A549 (cell line): ENCODE measurements around the gene ERMAP. TPM values are rescaled to one million over a fixed set of nuclear protein-coding genes. Genes with fewer than 3 reads are reported as not detected.
"Not testable (repeated sequence)": the region's sequence is repeated elsewhere in the genome, so short reads cannot be mapped to it uniquely, and the experiment has no call there.

Source experiments
- ATAC-seq, 2 experiments: fragments of 200-7000 bp in 1 of 2; fragments of >200 bp in 1 of 2; cut with Nextera tagmentation in 1 of 2; cut with Tn5 transposase in 1 of 2; 3 replicates each; pipeline versions ENCODE4 v1.8.0 to v1.9.1; 2018 to 2020; ENCODE audit warnings: mild to moderate bottlenecking in 1 of 2, moderate library complexity in 1 of 2
- CTCF ChIA-PET: fragments of 300-600 bp; sonication (Branson Sonifier 250); formaldehyde crosslinking; extraction: SDS; loops from one replicate; lab custom pipeline; 2021; ENCODE audit warnings: antibody characterized with exemption, inconsistent platforms; lab: Yijun Ruan, JAX
- POLR2A ChIA-PET: fragments of 350-600 bp; formaldehyde crosslinking; extraction: SDS; loops from one replicate; lab custom pipeline; 2021; ENCODE audit warnings: antibody characterized with exemption, inconsistent platforms; lab: Yijun Ruan, JAX
- DNase-seq, 2 experiments: peaks; one replicate each; pipeline versions ENCODE4 v3.0.0 to v3.0.0-alpha.2; 2011 to 2016; ENCODE audit warnings: low read depth in 1 of 2, low spot score in 1 of 2
- FAIRE-seq: peaks from 2 replicates; lab custom pipeline; 2011; peaks lifted over from hg19 to GRCh38; lab: Jason Lieb, UNC
- H3K27ac ChIP-seq, 2 experiments: fragments of >200 bp; sonication (Bioruptor Twin); formaldehyde crosslinking; 3 replicates each; pipeline ENCODE4 v1.5.1; 2016 to 2017
- H3K4me1 ChIP-seq: fragments of >200 bp; sonication (Bioruptor Twin); formaldehyde crosslinking; 3 replicates; pipeline ENCODE4 v1.6.1; 2016
- H3K4me2 ChIP-seq: fragments of >200 bp; sonication (Bioruptor Twin); formaldehyde crosslinking; 3 replicates; pipeline ENCODE4 v1.6.1; 2016
- H3K4me3 ChIP-seq: fragments of >200 bp; sonication (Bioruptor Twin); formaldehyde crosslinking; 3 replicates; pipeline ENCODE4 v1.5.1; 2016
- H3K9me3 ChIP-seq: fragments of >200 bp; sonication (Bioruptor Twin); formaldehyde crosslinking; 3 replicates; pipeline ENCODE4 v1.6.1; 2016
- BHLHE40 ChIP-seq: IDR thresholded peaks from 2 replicates; pipeline ENCODE4 v1.6.1; 2012; ENCODE audit warnings: low read depth, low read length, inconsistent platforms
- CHD2 ChIP-seq: fragments of 150-350 bp; IDR thresholded peaks from 2 replicates; pipeline ENCODE4 v1.6.1; 2014; ENCODE audit warnings: low read length; ENCODE audit not compliant: partially characterized antibody
- CHD4 ChIP-seq: fragments of 200-600 bp; sonication (generic); IDR thresholded peaks from 2 replicates; pipeline ENCODE4 v1.6.1; 2016; ENCODE audit warnings: antibody characterized with exemption, mild to moderate bottlenecking, borderline replicate concordance
- CTCF ChIP-seq: fragments of >200 bp; sonication (Bioruptor Twin); formaldehyde crosslinking; IDR thresholded peaks from 3 replicates; pipeline ENCODE4 v1.5.1; 2016
- EHMT2 ChIP-seq: fragments of 200-600 bp; sonication (generic); IDR thresholded peaks from 2 replicates; pipeline ENCODE4 v1.6.1; 2016; ENCODE audit warnings: antibody characterized with exemption, low read depth, mild to moderate bottlenecking, moderate library complexity
- FOSB ChIP-seq: fragments of 250-450 bp; sonication (Bioruptor Pico); IDR thresholded peaks from 2 replicates; pipeline ENCODE4 v1.5.0; 2020; ENCODE audit warnings: mild to moderate bottlenecking, moderate library complexity
- FOSL2 ChIP-seq, 2 experiments: fragments of 450-650 bp in 1 of 2; fragments of >200 bp in 1 of 2; sonication (Bioruptor Twin) in 1 of 2; formaldehyde crosslinking; IDR thresholded peaks; 2 replicates each; pipeline versions ENCODE4 v1.5.0 to v1.6.1; 2016 to 2020; ENCODE audit warnings: mild to moderate bottlenecking in 1 of 2, moderate library complexity in 1 of 2
- GATA3 ChIP-seq: IDR thresholded peaks from 2 replicates; pipeline ENCODE4 v1.6.1; 2012; ENCODE audit warnings: borderline replicate concordance
- HOXB13 ChIP-seq: fragments of 250-450 bp; sonication (Bioruptor Pico); IDR thresholded peaks from 2 replicates; pipeline ENCODE4 v1.5.0; 2020; ENCODE audit warnings: low read depth, mild to moderate bottlenecking, moderate library complexity
- JUNB ChIP-seq: fragments of >200 bp; sonication (Bioruptor Twin); formaldehyde crosslinking; IDR thresholded peaks from 2 replicates; pipeline ENCODE4 v1.6.1; 2016
- MAZ ChIP-seq: fragments of 150-350 bp; IDR thresholded peaks from 2 replicates; pipeline ENCODE4 v1.6.1; 2014; ENCODE audit warnings: antibody characterized with exemption, low read depth, low read length, borderline replicate concordance
- MYC ChIP-seq: IDR thresholded peaks from 2 replicates; pipeline ENCODE4 v1.6.1; 2012; ENCODE audit warnings: mild to moderate bottlenecking, inconsistent platforms, low read length, improper control_type of control experiment, borderline replicate concordance
- NFE2L2 ChIP-seq: fragments of 150-350 bp; conservative IDR thresholded peaks from 2 replicates; pipeline ENCODE4 v1.6.1; 2014; ENCODE audit warnings: low read length
- PHF8 ChIP-seq: fragments of 200-600 bp; sonication (generic); IDR thresholded peaks from 2 replicates; pipeline ENCODE4 v1.6.1; 2016; ENCODE audit warnings: low read depth, mild to moderate bottlenecking, antibody characterized with exemption, moderate library complexity, borderline replicate concordance
- POLR2AphosphoS2 ChIP-seq: conservative IDR thresholded peaks from 2 replicates; pipeline ENCODE4 v1.6.1; 2012; ENCODE audit warnings: low read length, improper control_type of control experiment, inconsistent platforms
- RAD21 ChIP-seq, 2 experiments: fragments of >200 bp in 1 of 2; sonication (Bioruptor Twin) in 1 of 2; formaldehyde crosslinking in 1 of 2; IDR thresholded peaks in 1 of 2; conservative IDR thresholded peaks in 1 of 2; 2 replicates in 1 of 2; 3 replicates in 1 of 2; pipeline ENCODE4 v1.6.1; 2012 to 2018; ENCODE audit warnings: inconsistent platforms in 1 of 2
- REST ChIP-seq: fragments of 200-600 bp; sonication (generic); IDR thresholded peaks from 2 replicates; pipeline ENCODE4 v1.6.1; 2016; ENCODE audit warnings: antibody characterized with exemption, mild to moderate bottlenecking, moderate library complexity
- TP53 ChIP-seq: fragments of 250-450 bp; sonication (Bioruptor Pico); IDR thresholded peaks from 2 replicates; pipeline ENCODE4 v1.5.0; 2021; ENCODE audit warnings: mild to moderate bottlenecking, moderate library complexity
- WGBS: methylation state at CpG from one replicate; pipeline ENCODE4 v1.1.6; 2017; ENCODE audit errors: missing lambda C conversion rate; 5-methylcytosine and 5-hydroxymethylcytosine counted together
- polyA plus RNA-seq, 4 experiments: library from polyadenylated mRNA; depleted of rRNA in 3 of 4; stranded (reverse); fragments of >200 nt; fragmentation: RNase III in 1 of 4; extraction: RNeasy Plus Mini Kit Qiagen cat#74134 plus additional on column Dnase treatment in 1 of 4; gene quantifications; 2 replicates in 3 of 4; 3 replicates in 1 of 4; pipeline ENCODE4 v1.2.3, GENCODE V29; 2011 to 2017

The ERMAP gene
- polyA plus RNA-seq, 2 of the 4 experiments (the other 2 are of a cell fraction): 5.4 to 10.7 TPM

- 42% methylated on average over 3 of the region's 4 CpGs for WGBS
- H3K4me3 ChIP-seq, H3K27ac ChIP-seq, H3K4me1 ChIP-seq, H3K4me2 ChIP-seq, H3K9me3 ChIP-seq, FAIRE-seq, ATAC-seq, DNase-seq, CTCF ChIA-PET, POLR2A ChIA-PET: not testable (repeated sequence)
Observed at GRCh38 chr1:42868466-42868865, 51.5 kb downstream of the ERMAP start.

- FAIRE-seq, CTCF ChIA-PET: not testable (repeated sequence)
Observed at GRCh38 chr1:42869254-42869653, 52.3 kb downstream of the ERMAP start.

GRCh38 chr1:42869751-42870150, 52.8 kb downstream of the ERMAP start:
- ATAC-seq, H3K4me2 ChIP-seq, DNase-seq, H3K27ac ChIP-seq, H3K9me3 ChIP-seq, POLR2A ChIA-PET, H3K4me1 ChIP-seq, FAIRE-seq, CTCF ChIA-PET, H3K4me3 ChIP-seq: not testable (repeated sequence)
- WGBS: 47% methylated on average over 2 of the region's 2 CpGs

More at GRCh38 chr1:42869254-42869653, 52.3 kb downstream of the ERMAP start:
- H3K4me2 ChIP-seq, H3K27ac ChIP-seq, ATAC-seq, H3K4me1 ChIP-seq, POLR2A ChIA-PET, H3K4me3 ChIP-seq, H3K9me3 ChIP-seq, DNase-seq: not testable (repeated sequence)
- 38% methylated on average over 2 of the region's 2 CpGs for WGBS

GRCh38 chr1:42873108-42873507, 56.2 kb downstream of the ERMAP start:
- POLR2A ChIA-PET, H3K9me3 ChIP-seq, FAIRE-seq, H3K4me2 ChIP-seq, DNase-seq, H3K4me3 ChIP-seq, ATAC-seq, H3K27ac ChIP-seq, H3K4me1 ChIP-seq: not testable (repeated sequence)
- CTCF ChIA-PET: interaction anchor here (1.5 kb wide), 1 partner anchor 26 kb away, joined by 3 read pairs; no protein-coding TSS in a partner anchor

- CTCF ChIA-PET: no interaction called here
- no peak for DNase-seq
- POLR2A ChIA-PET: no interaction called here
- ATAC-seq: no peak
- H3K27ac ChIP-seq: no peak overlapping the region
- H3K4me3 ChIP-seq: no peak overlapping the region
- no peaks in the 10 kb centered on the region for H3K4me1 ChIP-seq
- TF ChIP-seq REST (no peak), JUNB (no peak), MAZ (no peak), BHLHE40 (no peak), POLR2AphosphoS2 (no peak), CHD4 (no peak), PHF8 (no peak), TP53 (no peak), FOSB (no peak), CHD2 (no peak), EHMT2 (no peak), GATA3 (no peak), MYC (no peak), HOXB13 (no peak), RAD21 (conservative IDR thresholded peaks at IDR 0.05 in 1 of 2, IDR thresholded peaks at IDR 0.05 in 1 of 2) (no peak), CTCF (no peak), NFE2L2 (no peak), FOSL2 (IDR thresholded peaks at IDR 0.05) (no peak), FOSL2 (CRISPR knock-in tag; IDR thresholded peaks at IDR 0.05) (no peak)
- peaks cover 5% of the 10 kb centered on the region; the same call in 1 of the 3 replicates for H3K9me3 ChIP-seq
- FAIRE-seq: no peak
- H3K4me2 ChIP-seq: no peak overlapping the region
- 11% methylated on average over 1 of the region's 1 CpG for WGBS
Observed at GRCh38 chr1:42873670-42874069, 56.7 kb downstream of the ERMAP start.
